Stomach (tissue), 4 donors: ENCODE data around the gene TBC1D5.

Experiments used
- EP300 ChIP-seq: sonication (generic); formaldehyde crosslinking; IDR thresholded peaks from one replicate; pipeline ENCODE4 v1.6.1; 2017; ENCODE audit warnings: antibody characterized with exemption
- POLR2AphosphoS5 ChIP-seq, 3 donors: sonication (generic); formaldehyde crosslinking; IDR thresholded peaks; one replicate each; pipeline ENCODE4 v1.6.1; 2016; ENCODE audit warnings: antibody characterized with exemption in 3 of 3
- TF ChIP-seq, protein P1 (sequence below), 7 experiments: fragments of 450-650 bp in 4 of 7; fragments of 200-600 bp in 3 of 7; sonication (generic) in 3 of 7; IDR thresholded peaks; one replicate each; pipeline ENCODE4 v1.5.1; 2016 to 2019; ENCODE audit warnings: antibody characterized with exemption in 7 of 7, control low read depth in 2 of 7, mild to moderate bottlenecking in 1 of 7

DNA sequence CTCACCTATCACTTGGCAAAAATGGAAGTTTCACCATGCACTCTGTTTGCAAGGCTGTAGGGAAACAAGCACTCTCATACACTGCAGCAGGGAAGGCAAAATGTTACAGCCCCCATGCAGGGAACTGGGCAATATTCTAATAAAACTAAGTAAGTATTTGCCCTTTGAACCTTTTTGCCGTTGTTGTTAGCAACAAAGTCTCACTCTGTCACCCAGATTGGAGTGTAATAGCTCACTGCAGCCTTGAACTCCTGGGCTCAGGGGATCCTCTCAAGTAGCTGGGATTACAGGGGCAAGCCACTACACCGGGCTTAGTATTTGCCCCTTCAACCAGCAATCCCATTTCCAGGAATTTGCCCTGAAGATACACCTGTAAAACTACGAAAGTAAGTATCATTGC lies 122.5 kb downstream of the TBC1D5 start:
- TF ChIP-seq, protein P1, sequence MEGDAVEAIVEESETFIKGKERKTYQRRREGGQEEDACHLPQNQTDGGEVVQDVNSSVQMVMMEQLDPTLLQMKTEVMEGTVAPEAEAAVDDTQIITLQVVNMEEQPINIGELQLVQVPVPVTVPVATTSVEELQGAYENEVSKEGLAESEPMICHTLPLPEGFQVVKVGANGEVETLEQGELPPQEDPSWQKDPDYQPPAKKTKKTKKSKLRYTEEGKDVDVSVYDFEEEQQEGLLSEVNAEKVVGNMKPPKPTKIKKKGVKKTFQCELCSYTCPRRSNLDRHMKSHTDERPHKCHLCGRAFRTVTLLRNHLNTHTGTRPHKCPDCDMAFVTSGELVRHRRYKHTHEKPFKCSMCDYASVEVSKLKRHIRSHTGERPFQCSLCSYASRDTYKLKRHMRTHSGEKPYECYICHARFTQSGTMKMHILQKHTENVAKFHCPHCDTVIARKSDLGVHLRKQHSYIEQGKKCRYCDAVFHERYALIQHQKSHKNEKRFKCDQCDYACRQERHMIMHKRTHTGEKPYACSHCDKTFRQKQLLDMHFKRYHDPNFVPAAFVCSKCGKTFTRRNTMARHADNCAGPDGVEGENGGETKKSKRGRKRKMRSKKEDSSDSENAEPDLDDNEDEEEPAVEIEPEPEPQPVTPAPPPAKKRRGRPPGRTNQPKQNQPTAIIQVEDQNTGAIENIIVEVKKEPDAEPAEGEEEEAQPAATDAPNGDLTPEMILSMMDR (IDR thresholded peaks at IDR 0.05) = no peak
- no peak for TF ChIP-seq POLR2AphosphoS5 (IDR thresholded peaks at IDR 0.05)
- TF ChIP-seq EP300 = no peak
